Measurements from ENCODE around the gene MEA1. TPM values are rescaled to one million over a fixed set of nuclear protein-coding genes. Genes with fewer than 3 reads are reported as not detected.
A peak's percentile ranks its signal among the peaks of the same experiment; 100 is the strongest.

The MEA1 gene
- total and polyA plus RNA-seq, 2 donors (not counting 1 experiment from before 2014, with no cell fraction given) = 60.9 to 81.0 TPM

DNA sequence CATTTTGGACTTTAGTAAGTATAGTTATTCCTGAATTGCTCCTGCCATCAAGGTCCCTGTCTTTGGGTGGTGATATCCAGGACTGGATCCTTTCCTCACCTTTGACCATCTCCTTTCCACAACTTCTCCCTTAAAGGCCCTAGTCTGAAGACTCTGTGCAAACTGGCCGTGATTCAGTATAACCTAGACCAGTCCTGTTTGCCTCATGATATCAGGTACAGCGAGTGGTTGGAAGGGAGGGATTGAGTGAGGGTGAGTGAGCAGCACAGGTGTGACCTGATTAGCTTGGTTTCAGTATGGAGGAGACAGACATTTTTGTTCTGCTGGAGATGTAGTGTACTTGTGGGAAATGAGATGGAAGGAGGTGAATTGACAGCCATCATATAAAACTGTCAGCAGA lies 5.4 kb upstream of the MEA1 start:
- H3K4me2 ChIP-seq (ENCODE audit: extremely low read depth, insufficient read depth, low read length) = no peak overlapping the region
- H3K4me3 ChIP-seq (replicated peaks in 1 of 4; ENCODE audit: control extremely low read depth in 1 of 4, insufficient read depth in 1 of 4, low read depth in 3 of 4, low read length in 4 of 4) = no peak overlapping the region
- H3K9ac ChIP-seq (ENCODE audit: insufficient read depth, low read length) = no peak overlapping the region
- no peaks in the 10 kb centered on the region for H3K9me3 ChIP-seq (ENCODE audit: control insufficient read depth, insufficient read depth, low read depth, low read length)
- no peaks in the 10 kb centered on the region for H4K20me1 ChIP-seq (ENCODE audit: control insufficient read depth, extremely low read depth, insufficient read depth, low read length)
- H3K27ac ChIP-seq (ENCODE audit: insufficient read depth, low read length) = no peak overlapping the region
- H2AFZ ChIP-seq (ENCODE audit: low read length) = no peak overlapping the region
- no peak for TF ChIP-seq EZH2 (IDR thresholded peaks at IDR 0.05; ENCODE audit: low read length, missing control alignments)
- TF ChIP-seq, protein P1, sequence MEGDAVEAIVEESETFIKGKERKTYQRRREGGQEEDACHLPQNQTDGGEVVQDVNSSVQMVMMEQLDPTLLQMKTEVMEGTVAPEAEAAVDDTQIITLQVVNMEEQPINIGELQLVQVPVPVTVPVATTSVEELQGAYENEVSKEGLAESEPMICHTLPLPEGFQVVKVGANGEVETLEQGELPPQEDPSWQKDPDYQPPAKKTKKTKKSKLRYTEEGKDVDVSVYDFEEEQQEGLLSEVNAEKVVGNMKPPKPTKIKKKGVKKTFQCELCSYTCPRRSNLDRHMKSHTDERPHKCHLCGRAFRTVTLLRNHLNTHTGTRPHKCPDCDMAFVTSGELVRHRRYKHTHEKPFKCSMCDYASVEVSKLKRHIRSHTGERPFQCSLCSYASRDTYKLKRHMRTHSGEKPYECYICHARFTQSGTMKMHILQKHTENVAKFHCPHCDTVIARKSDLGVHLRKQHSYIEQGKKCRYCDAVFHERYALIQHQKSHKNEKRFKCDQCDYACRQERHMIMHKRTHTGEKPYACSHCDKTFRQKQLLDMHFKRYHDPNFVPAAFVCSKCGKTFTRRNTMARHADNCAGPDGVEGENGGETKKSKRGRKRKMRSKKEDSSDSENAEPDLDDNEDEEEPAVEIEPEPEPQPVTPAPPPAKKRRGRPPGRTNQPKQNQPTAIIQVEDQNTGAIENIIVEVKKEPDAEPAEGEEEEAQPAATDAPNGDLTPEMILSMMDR (conservative IDR thresholded peaks at IDR 0.05 in 1 of 2, IDR thresholded peaks at IDR 0.05 in 1 of 2; ENCODE audit: low read depth in 1 of 2, low read length in 2 of 2) = no peak
- H3K27me3 ChIP-seq (ENCODE audit: control insufficient read depth, insufficient read depth, low read length) = no peaks in the 10 kb centered on the region
- DNase-seq (ENCODE audit: low read depth in 2 of 2) = no peak
- peaks cover 26% of the 10 kb centered on the region for H3K36me3 ChIP-seq (ENCODE audit: control insufficient read depth, insufficient read depth, low read length)
- peaks cover 20% of the 10 kb centered on the region for H3K4me1 ChIP-seq (ENCODE audit: control insufficient read depth, extremely low read depth, insufficient read depth, low read length)
- peaks cover 58% of the 10 kb centered on the region for H3K79me2 ChIP-seq (ENCODE audit: control insufficient read depth, insufficient read depth, low read length)

DNA sequence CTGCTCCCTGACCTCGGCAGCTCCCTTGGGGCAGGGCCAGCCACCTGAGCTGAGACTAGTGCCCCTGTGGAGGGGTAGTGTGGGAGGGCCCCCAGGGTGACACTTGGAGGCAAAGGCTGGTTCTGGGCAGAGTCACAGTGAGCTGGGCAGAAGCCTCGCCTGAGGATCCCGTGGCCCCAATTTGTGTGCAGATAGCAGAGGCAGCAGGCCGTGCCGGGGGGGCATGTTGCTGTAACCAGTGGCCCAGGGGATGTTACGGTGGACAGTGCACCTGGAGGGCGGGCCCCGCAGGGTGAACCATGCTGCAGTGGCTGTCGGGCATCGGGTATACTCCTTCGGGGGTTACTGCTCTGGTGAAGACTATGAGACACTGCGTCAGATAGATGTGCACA lies 3.2 kb upstream of the MEA1 start:
- Histone ChIP-seq H3K4me3 (replicated peaks in 1 of 4; ENCODE audit: control extremely low read depth in 1 of 4, insufficient read depth in 1 of 4, low read depth in 3 of 4, low read length in 4 of 4) (peak overlapping the region in 1 of 4 experiments; percentile 20), H3K4me2 (ENCODE audit: extremely low read depth, insufficient read depth, low read length) (peak overlapping the region; percentile 27), H4K20me1 (ENCODE audit: control insufficient read depth, extremely low read depth, insufficient read depth, low read length) (no peaks in the 10 kb centered on the region), H3K27ac (ENCODE audit: insufficient read depth, low read length) (no peak overlapping the region), H3K9ac (ENCODE audit: insufficient read depth, low read length) (no peak overlapping the region), H3K27me3 (ENCODE audit: control insufficient read depth, insufficient read depth, low read length) (no peaks in the 10 kb centered on the region), H3K79me2 (ENCODE audit: control insufficient read depth, insufficient read depth, low read length) (peaks cover 50% of the 10 kb centered on the region), H3K36me3 (ENCODE audit: control insufficient read depth, insufficient read depth, low read length) (peaks cover 24% of the 10 kb centered on the region), H2AFZ (ENCODE audit: low read length) (no peak overlapping the region), H3K4me1 (ENCODE audit: control insufficient read depth, extremely low read depth, insufficient read depth, low read length) (peaks cover 27% of the 10 kb centered on the region), H3K9me3 (ENCODE audit: control insufficient read depth, insufficient read depth, low read depth, low read length) (no peaks in the 10 kb centered on the region)
- no peak for TF ChIP-seq EZH2 (IDR thresholded peaks at IDR 0.05; ENCODE audit: low read length, missing control alignments)
- TF ChIP-seq, protein P1 (conservative IDR thresholded peaks at IDR 0.05 in 1 of 2, IDR thresholded peaks at IDR 0.05 in 1 of 2; ENCODE audit: low read depth in 1 of 2, low read length in 2 of 2) = no peak
- DNase-seq (ENCODE audit: low read depth in 2 of 2) = no peak

DNA sequence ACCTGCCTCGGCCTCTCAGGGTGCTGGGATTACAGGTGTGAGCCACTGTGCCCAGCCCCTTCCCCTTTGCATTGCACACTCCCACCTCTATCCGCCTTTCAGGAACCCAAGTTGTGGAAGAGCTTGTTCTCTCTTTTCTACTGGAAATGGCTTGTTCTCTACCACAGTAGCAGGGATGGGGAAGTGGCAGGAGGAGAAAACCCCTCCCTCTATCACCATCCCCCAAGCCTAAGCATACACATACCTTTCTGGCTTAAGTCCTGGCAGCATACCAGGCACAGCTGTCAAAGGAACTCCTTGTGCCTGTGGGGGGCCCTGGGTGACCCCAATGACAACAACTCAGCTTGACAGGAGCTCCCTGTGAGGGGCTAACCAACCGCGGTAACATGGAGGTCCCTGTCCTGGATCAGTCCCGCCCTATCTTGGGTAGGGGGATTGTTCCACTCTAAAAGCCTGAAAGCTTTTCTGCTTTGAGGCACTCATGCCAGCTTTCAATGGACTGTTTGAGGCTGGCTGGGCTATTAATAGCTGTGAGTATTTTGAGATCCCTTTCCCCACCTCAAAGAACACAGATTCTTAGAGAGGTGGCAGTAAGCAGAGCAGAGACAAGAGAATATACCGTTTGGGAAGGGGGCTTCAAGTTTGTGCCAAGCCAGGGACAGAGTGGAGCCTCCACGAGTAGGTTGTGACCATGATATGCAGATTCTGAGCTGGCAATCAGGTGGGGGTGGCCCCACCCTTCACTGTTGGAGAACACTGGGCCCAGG lies 2.6 kb upstream of the MEA1 start:
- no peak for TF ChIP-seq EZH2 (IDR thresholded peaks at IDR 0.05; ENCODE audit: low read length, missing control alignments)
- TF ChIP-seq, protein P1 (conservative IDR thresholded peaks at IDR 0.05 in 1 of 2, IDR thresholded peaks at IDR 0.05 in 1 of 2; ENCODE audit: low read depth in 1 of 2, low read length in 2 of 2) = no peak
- H3K9me3 ChIP-seq (ENCODE audit: control insufficient read depth, insufficient read depth, low read depth, low read length) = no peaks in the 10 kb centered on the region
- peaks cover 27% of the 10 kb centered on the region for H3K36me3 ChIP-seq (ENCODE audit: control insufficient read depth, insufficient read depth, low read length)
- no peak overlapping the region for H3K9ac ChIP-seq (ENCODE audit: insufficient read depth, low read length)
- H2AFZ ChIP-seq (ENCODE audit: low read length) = no peak overlapping the region
- H4K20me1 ChIP-seq (ENCODE audit: control insufficient read depth, extremely low read depth, insufficient read depth, low read length) = no peaks in the 10 kb centered on the region
- DNase-seq (ENCODE audit: low read depth in 2 of 2) = no peak
- no peaks in the 10 kb centered on the region for H3K27me3 ChIP-seq (ENCODE audit: control insufficient read depth, insufficient read depth, low read length)
- H3K4me2 ChIP-seq (ENCODE audit: extremely low read depth, insufficient read depth, low read length) = peak overlapping the region; percentile 27
- peaks cover 27% of the 10 kb centered on the region for H3K4me1 ChIP-seq (ENCODE audit: control insufficient read depth, extremely low read depth, insufficient read depth, low read length)
- H3K79me2 ChIP-seq (ENCODE audit: control insufficient read depth, insufficient read depth, low read length) = peaks cover 47% of the 10 kb centered on the region
- peak overlapping the region in 1 of 4 experiments; percentile 20 for H3K4me3 ChIP-seq (replicated peaks in 1 of 4; ENCODE audit: control extremely low read depth in 1 of 4, insufficient read depth in 1 of 4, low read depth in 3 of 4, low read length in 4 of 4)
- H3K27ac ChIP-seq (ENCODE audit: insufficient read depth, low read length) = no peak overlapping the region
